ENCODE measurements around the gene SMYD5.
A peak's percentile ranks its signal among the peaks of the same experiment; 100 is the strongest.
"Not testable (repeated sequence)": the region's sequence is repeated elsewhere in the genome, so short reads cannot be mapped to it uniquely, and the experiment has no call there.

Gene SMYD5

GRCh38 chr2:73258186-73258912 is 44.3 kb downstream of the SMYD5 start:
- peak; percentile 24 for DNase-seq (ENCODE audit: low spot score)
- no peak for TF ChIP-seq CTCF (IDR thresholded peaks at IDR 0.05; ENCODE audit: borderline replicate concordance, control extremely low read depth, extremely low read depth, insufficient read depth, missing control alignments)
- in situ Hi-C loops (cut with MboI; ENCODE audit: low sequenced_read_pairs, unreplicated experiment), result no loop called here

GRCh38 chr2:73258913-73259215 is 44.8 kb downstream of the SMYD5 start:
- TF ChIP-seq CTCF (IDR thresholded peaks at IDR 0.05; ENCODE audit: borderline replicate concordance, control extremely low read depth, extremely low read depth, insufficient read depth, missing control alignments), result no peak
- in situ Hi-C loops (cut with MboI; ENCODE audit: low sequenced_read_pairs, unreplicated experiment), result no loop called here
- DNase-seq (ENCODE audit: low spot score), result peak; percentile 28

- DNase-seq (ENCODE audit: low spot score), result peak; percentile 34
- in situ Hi-C loops (cut with MboI; ENCODE audit: low sequenced_read_pairs, unreplicated experiment), result no loop called here
- no peak for TF ChIP-seq CTCF (IDR thresholded peaks at IDR 0.05; ENCODE audit: borderline replicate concordance, control extremely low read depth, extremely low read depth, insufficient read depth, missing control alignments)
Observed at GRCh38 chr2:73259276-73259675, 45.2 kb downstream of the SMYD5 start.

- in situ Hi-C loops (cut with MboI; ENCODE audit: low sequenced_read_pairs, unreplicated experiment), result no loop called here
- no peak for TF ChIP-seq CTCF (IDR thresholded peaks at IDR 0.05; ENCODE audit: borderline replicate concordance, control extremely low read depth, extremely low read depth, insufficient read depth, missing control alignments)
- no peak for DNase-seq (ENCODE audit: low spot score)
Observed at GRCh38 chr2:73259704-73260337, 45.8 kb downstream of the SMYD5 start.

- in situ Hi-C loops (cut with MboI; ENCODE audit: low sequenced_read_pairs, unreplicated experiment), result no loop called here
- peak; percentile 50 for DNase-seq (ENCODE audit: low spot score)
- no peak for TF ChIP-seq CTCF (IDR thresholded peaks at IDR 0.05; ENCODE audit: borderline replicate concordance, control extremely low read depth, extremely low read depth, insufficient read depth, missing control alignments)
Observed at GRCh38 chr2:73260338-73260984, 46.4 kb downstream of the SMYD5 start.

- in situ Hi-C loops (cut with MboI; ENCODE audit: low sequenced_read_pairs, unreplicated experiment), result no loop called here
- no peak for DNase-seq (ENCODE audit: low spot score)
- no peak for TF ChIP-seq CTCF (IDR thresholded peaks at IDR 0.05; ENCODE audit: borderline replicate concordance, control extremely low read depth, extremely low read depth, insufficient read depth, missing control alignments)
Observed at GRCh38 chr2:73262108-73262651, 48.1 kb downstream of the SMYD5 start.

- DNase-seq (ENCODE audit: low spot score); in situ Hi-C loops (cut with MboI; ENCODE audit: low sequenced_read_pairs, unreplicated experiment): not testable (repeated sequence)
Observed at GRCh38 chr2:73262691-73263429, 48.8 kb downstream of the SMYD5 start.
